IMR-90 (cell line): ENCODE measurements around the gene GRB14.

Source experiments
- CEBPB ChIP-seq: IDR thresholded peaks from 2 replicates; pipeline ENCODE4 v1.6.1; 2012; ENCODE audit warnings: low read depth, low read length, improper control_type of control experiment
- CHD1 ChIP-seq: IDR thresholded peaks from 2 replicates; pipeline ENCODE4 v1.6.1; 2012; ENCODE audit warnings: low read depth, low read length, improper control_type of control experiment
- CTCF ChIP-seq: conservative IDR thresholded peaks from 2 replicates; pipeline ENCODE4 v1.5.1; 2012; ENCODE audit warnings: mild to moderate bottlenecking, low read depth, low read length, improper control_type of control experiment
- FOS ChIP-seq: fragments of 150-350 bp; IDR thresholded peaks from 2 replicates; pipeline ENCODE4 v1.6.1; 2016; ENCODE audit warnings: low read depth, low read length
- MAFK ChIP-seq: IDR thresholded peaks from 2 replicates; pipeline ENCODE4 v1.6.1; 2012; ENCODE audit warnings: low read depth, low read length, improper control_type of control experiment
- MXI1 ChIP-seq: IDR thresholded peaks from 2 replicates; pipeline ENCODE4 v1.6.1; 2012; ENCODE audit warnings: low read depth, mild to moderate bottlenecking, low read length, moderate library complexity, borderline replicate concordance
- POLR2A ChIP-seq: IDR thresholded peaks from 2 replicates; pipeline ENCODE4 v1.6.1; 2012; ENCODE audit warnings: mild to moderate bottlenecking, low read depth, low read length
- RCOR1 ChIP-seq: IDR thresholded peaks from 2 replicates; pipeline ENCODE4 v1.6.1; 2012; ENCODE audit warnings: mild to moderate bottlenecking, low read length, improper control_type of control experiment; ENCODE audit not compliant: insufficient replicate concordance
- RFX5 ChIP-seq: IDR thresholded peaks from 2 replicates; pipeline ENCODE4 v1.8.0; 2012; ENCODE audit warnings: low read depth, mild to moderate bottlenecking, low read length, moderate library complexity
- USF2 ChIP-seq: fragments of 150-350 bp; IDR thresholded peaks from 2 replicates; pipeline ENCODE4 v1.6.1; 2017; ENCODE audit warnings: mild to moderate bottlenecking, antibody characterized with exemption, low read length, low read depth

DNA sequence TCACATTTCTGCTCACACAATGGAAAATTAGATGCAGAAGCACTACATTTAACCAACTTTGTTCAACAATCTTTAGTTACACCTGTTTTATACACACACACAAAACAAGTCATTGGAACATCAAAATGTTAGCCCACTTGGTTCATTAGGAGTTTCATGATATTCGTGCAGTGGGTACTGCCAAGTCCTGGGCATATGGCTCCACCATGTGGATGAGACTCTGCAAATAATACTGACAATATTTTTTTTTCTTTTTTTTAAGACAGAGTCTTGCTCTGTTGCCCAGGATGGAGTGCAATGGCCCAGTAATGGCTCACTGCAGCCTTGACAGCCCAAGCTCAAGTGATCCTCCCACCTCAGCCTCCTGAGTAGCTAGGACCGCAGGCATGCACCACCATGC lies 34.5 kb upstream of the GRB14 start:
- TF ChIP-seq CTCF (no peak), USF2 (no peak), MXI1 (no peak), RCOR1 (no peak), POLR2A (no peak), MAFK (no peak), CHD1 (no peak), RFX5 (no peak), FOS (no peak), CEBPB (no peak)
